ENCODE data around the gene NALCN.

NALCN gene

GRCh38 chr13:101013245-101013644 is 403.1 kb downstream of the NALCN start:
- no peak for DNase-seq

GRCh38 chr13:101010100-101010499 is 406.2 kb downstream of the NALCN start:
- no peak for DNase-seq

DNA sequence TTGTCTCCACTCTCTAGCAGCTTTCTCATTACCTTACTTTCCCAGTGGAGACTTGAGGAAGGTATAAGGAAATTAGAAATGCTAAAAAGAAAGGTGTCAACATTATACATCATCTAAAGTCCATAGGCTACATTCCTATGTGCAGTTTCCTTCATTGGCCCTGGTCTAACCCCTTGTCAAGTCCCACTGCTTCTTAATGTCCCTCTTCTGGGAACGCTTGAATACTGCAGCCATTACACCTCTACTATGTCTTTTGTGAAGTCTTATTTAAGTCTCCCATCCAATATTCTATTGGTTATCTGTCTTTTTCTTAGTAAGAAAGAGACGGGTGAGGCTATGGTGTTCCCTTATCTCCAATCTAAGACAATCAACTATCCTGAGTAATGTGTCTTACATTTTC is 409.1 kb downstream of the NALCN start:
- no peak for DNase-seq
